H9 (cell line): Measurements from ENCODE around the gene PIRT. TPM values are rescaled to one million over a fixed set of nuclear protein-coding genes. Genes with fewer than 3 reads are reported as not detected.

Experiments
- DNase-seq: peaks from one replicate; pipeline ENCODE4 v3.0.0-alpha.2; 2017
- H2AFZ ChIP-seq: one replicate; pipeline ENCODE4 v1.6.1; 2013; ENCODE audit warnings: mild to moderate bottlenecking, low read length, control low read depth, moderate library complexity
- H2AK5ac ChIP-seq: 2 replicates; pipeline ENCODE4 v1.6.1; 2013; ENCODE audit warnings: low read length, control low read depth, mixed read lengths; ENCODE audit not compliant: insufficient read length
- H2BK120ac ChIP-seq: one replicate; pipeline ENCODE4 v1.6.1; 2013; ENCODE audit warnings: low read depth, mild to moderate bottlenecking, low read length, control low read depth, inconsistent platforms; ENCODE audit not compliant: poor library complexity, severe bottlenecking
- H2BK12ac ChIP-seq: 2 replicates; pipeline ENCODE4 v1.6.1; 2013; ENCODE audit warnings: low read length, control low read depth, mixed read lengths, low read depth; ENCODE audit not compliant: insufficient read length
- H2BK15ac ChIP-seq: 2 replicates; pipeline ENCODE4 v1.6.1; 2013; ENCODE audit warnings: low read depth, low read length, control low read depth
- H2BK20ac ChIP-seq: one replicate; pipeline ENCODE4 v1.6.1; 2013; ENCODE audit warnings: low read depth, mild to moderate bottlenecking, low read length, control low read depth, inconsistent platforms; ENCODE audit not compliant: poor library complexity, severe bottlenecking
- H2BK5ac ChIP-seq: 2 replicates; pipeline ENCODE4 v1.6.1; 2013; ENCODE audit warnings: low read length, control low read depth, mixed read lengths; ENCODE audit not compliant: insufficient read length
- H3K14ac ChIP-seq: 2 replicates; pipeline ENCODE4 v1.6.1; 2013; ENCODE audit warnings: low read length, control low read depth; ENCODE audit not compliant: insufficient read depth
- H3K18ac ChIP-seq: 2 replicates; pipeline ENCODE4 v1.6.1; 2013; ENCODE audit warnings: low read depth, mild to moderate bottlenecking, mixed read lengths, low read length, control low read depth; ENCODE audit not compliant: insufficient read length
- H3K23ac ChIP-seq: 2 replicates; pipeline ENCODE4 v1.6.1; 2013; ENCODE audit warnings: low read length, control low read depth, mixed read lengths, low read depth; ENCODE audit not compliant: insufficient read length
- H3K23me2 ChIP-seq: 2 replicates; pipeline ENCODE4 v1.6.1; 2013; ENCODE audit warnings: low read depth, mild to moderate bottlenecking, mixed read lengths, low read length, control low read depth; ENCODE audit not compliant: insufficient read length, poor library complexity, severe bottlenecking
- H3K27ac ChIP-seq: 2 replicates; pipeline ENCODE4 v1.5.1; 2013; ENCODE audit warnings: low read length, control low read depth, mixed read lengths, low read depth; ENCODE audit not compliant: insufficient read length
- H3K27me3 ChIP-seq: 2 replicates; pipeline ENCODE4 v1.6.1; 2013; ENCODE audit warnings: low read length, control low read depth, inconsistent platforms; ENCODE audit not compliant: insufficient read depth
- H3K4ac ChIP-seq: 2 replicates; pipeline ENCODE4 v1.6.1; 2013; ENCODE audit warnings: low read depth, mild to moderate bottlenecking, control low read depth, inconsistent platforms, low read length, moderate library complexity
- H3K4me1 ChIP-seq: 2 replicates; pipeline ENCODE4 v1.6.1; 2013; ENCODE audit warnings: low read length, control low read depth, inconsistent platforms; ENCODE audit not compliant: insufficient read depth
- H3K4me2 ChIP-seq: 2 replicates; pipeline ENCODE4 v1.6.1; 2013; ENCODE audit warnings: low read length, control low read depth, mixed read lengths; ENCODE audit not compliant: insufficient read length, insufficient read depth
- H3K56ac ChIP-seq: 2 replicates; pipeline ENCODE4 v1.6.1; 2013; ENCODE audit warnings: low read depth, mild to moderate bottlenecking, mixed read lengths, low read length, control low read depth; ENCODE audit not compliant: insufficient read length
- H3K79me1 ChIP-seq: 2 replicates; pipeline ENCODE4 v1.6.1; 2013; ENCODE audit warnings: low read depth, mild to moderate bottlenecking, moderate library complexity, low read length, control low read depth, inconsistent platforms; ENCODE audit not compliant: insufficient read depth, poor library complexity, severe bottlenecking
- H3K79me2 ChIP-seq: 2 replicates; pipeline ENCODE4 v1.6.1; 2013; ENCODE audit warnings: low read length, control low read depth, inconsistent platforms; ENCODE audit not compliant: insufficient read depth
- H3K9ac ChIP-seq: 2 replicates; pipeline ENCODE4 v1.6.1; 2013; ENCODE audit warnings: low read length, control low read depth, mixed read lengths; ENCODE audit not compliant: insufficient read length; ENCODE audit errors: extremely low read depth
- H3K9me3 ChIP-seq: one replicate; pipeline ENCODE4 v1.6.1; 2013; ENCODE audit warnings: low read depth, low read length, inconsistent platforms; ENCODE audit not compliant: control insufficient read depth
- H3T11ph ChIP-seq: one replicate; pipeline ENCODE4 v1.6.1; 2013; ENCODE audit warnings: mild to moderate bottlenecking, low read length, control low read depth, inconsistent platforms
- H4K20me1 ChIP-seq: one replicate; pipeline ENCODE4 v1.6.1; 2013; ENCODE audit not compliant: control insufficient read depth, insufficient read length, insufficient read depth
- H4K5ac ChIP-seq: 2 replicates; pipeline ENCODE4 v1.6.1; 2013; ENCODE audit warnings: low read depth, mild to moderate bottlenecking, mixed read lengths, low read length, control low read depth; ENCODE audit not compliant: insufficient read length
- H4K8ac ChIP-seq: replicated peaks from 2 replicates; pipeline ENCODE4 v1.6.1; 2013; ENCODE audit warnings: low read length, control low read depth, mixed read lengths, low read depth; ENCODE audit not compliant: insufficient read length
- H4K91ac ChIP-seq: 2 replicates; pipeline ENCODE4 v1.6.1; 2013; ENCODE audit warnings: low read depth, mild to moderate bottlenecking, moderate library complexity, mixed read lengths, low read length, control low read depth; ENCODE audit not compliant: insufficient read length
- H3K27ac Mint-ChIP-seq, 3 experiments: 2 replicates in 2 of 3; 3 replicates in 1 of 3; pipeline ENCODE4 v1.8.0; 2020 to 2021; ENCODE audit warnings: mixed read lengths in 3 of 3, mild to moderate bottlenecking in 1 of 3, moderate library complexity in 1 of 3
- H3K27me3 Mint-ChIP-seq: 2 replicates; pipeline ENCODE4 v1.8.0; 2021; ENCODE audit warnings: low read depth, mild to moderate bottlenecking, moderate library complexity, mixed read lengths
- H3K36me3 Mint-ChIP-seq, 3 experiments: 2 replicates in 2 of 3; 3 replicates in 1 of 3; pipeline ENCODE4 v1.8.0; 2020 to 2021; ENCODE audit warnings: low read depth in 3 of 3, mixed read lengths in 3 of 3; ENCODE audit not compliant: insufficient read depth in 1 of 3
- H3K4me1 Mint-ChIP-seq, 2 experiments: 2 replicates each; pipeline ENCODE4 v1.8.0; 2020; ENCODE audit warnings: mixed read lengths in 2 of 2
- H3K4me3 Mint-ChIP-seq, 2 experiments: 2 replicates in 1 of 2; 3 replicates in 1 of 2; pipeline ENCODE4 v1.8.0; 2020 to 2021; ENCODE audit warnings: mild to moderate bottlenecking in 2 of 2, mixed read lengths in 2 of 2, moderate library complexity in 1 of 2
- H3K9me3 Mint-ChIP-seq, 2 experiments: 2 replicates in 1 of 2; 3 replicates in 1 of 2; pipeline ENCODE4 v1.8.0; 2020; ENCODE audit warnings: mild to moderate bottlenecking in 2 of 2, mixed read lengths in 2 of 2, moderate library complexity in 1 of 2
- CTCF ChIP-seq: fragments of 200-600 bp; sonication (generic); conservative IDR thresholded peaks from 3 replicates; pipeline ENCODE4 v1.8.0; 2021; ENCODE audit warnings: antibody characterized with exemption, mild to moderate bottlenecking
- WGBS: extraction: QIAGEN DNeasy Blood & Tissue Kit; methylation state at CpG from one replicate; pipeline ENCODE4 v1.1.7; 2013; ENCODE audit warnings: missing lambda C conversion rate, low lambda C conversion rate, mixed read lengths; ENCODE audit not compliant: insufficient read length; ENCODE audit errors: extremely low coverage; 5-methylcytosine and 5-hydroxymethylcytosine counted together
- total RNA-seq: library from RNA; stranded (reverse); gene quantifications from 2 replicates; pipeline ENCODE4 v1.2.1, GENCODE V29; 2021

The PIRT gene
- total RNA-seq, 1 experiment from 2014 or later = not detected

- Histone ChIP-seq H3K27me3 (no peaks in the 10 kb centered on the region), H3T11ph (no peak overlapping the region), H3K4me1 (no peaks in the 10 kb centered on the region), H3K27ac (no peak overlapping the region), H3K18ac (no peak overlapping the region), H3K4me2 (no peak overlapping the region), H3K79me2 (no peaks in the 10 kb centered on the region), H3K23ac (no peak overlapping the region), H2AK5ac (no peak overlapping the region), H3K14ac (no peak overlapping the region), H4K20me1 (no peaks in the 10 kb centered on the region), H2BK5ac (no peak overlapping the region), H2BK12ac (no peak overlapping the region), H4K91ac (no peak overlapping the region), H2AFZ (no peak overlapping the region), H2BK20ac (no peak overlapping the region), H2BK15ac (no peak overlapping the region), H3K23me2 (no peaks in the 10 kb centered on the region), H3K9me3 (no peaks in the 10 kb centered on the region), H4K5ac (no peak overlapping the region), H3K9ac (no peak overlapping the region), H2BK120ac (no peak overlapping the region), H3K79me1 (no peaks in the 10 kb centered on the region), H4K8ac (no peak overlapping the region), H3K56ac (no peak overlapping the region), H3K4ac (no peak overlapping the region)
- Mint-ChIP-seq H3K36me3 (no peaks in the 10 kb centered on the region; a peak in 1 of 7 replicates), H3K4me1 (peaks cover 8% of the 10 kb centered on the region in 2 experiments; a peak in 3 of 4 replicates), H3K27ac (no peak overlapping the region), H3K27me3 (no peaks in the 10 kb centered on the region; the same call in none of the 2 replicates), H3K4me3 (no peak overlapping the region), H3K9me3 (no peaks in the 10 kb centered on the region)
- no CpG with 5 or more reads among the region's 4 CpGs for WGBS
- no peak for DNase-seq
- TF ChIP-seq CTCF = no peak
Measured at GRCh38 chr17:10821054-10821453, 16.8 kb downstream of the PIRT start.
